Prostate gland (tissue), 2 donors: ENCODE results near the gene IRS2. TPM values are rescaled to one million over a fixed set of nuclear protein-coding genes. Genes with fewer than 3 reads are reported as not detected.

Experiments
- DNase-seq: peaks from one replicate; pipeline ENCODE4 v3.0.0-alpha.2; 2019; ENCODE audit warnings: low spot score
- H3K27ac ChIP-seq, 2 donors: fragments of 200-600 bp; sonication (generic); 2 replicates each; pipeline ENCODE4 v1.5.1; 2017 to 2019
- H3K27me3 ChIP-seq: fragments of 200-600 bp; sonication (generic); replicated peaks from 2 replicates; pipeline ENCODE4 v1.5.1; 2019; ENCODE audit not compliant: insufficient read depth
- H3K36me3 ChIP-seq, 2 donors: fragments of 200-600 bp; sonication (generic); 1 replicate in 1 of 2; 2 replicates in 1 of 2; pipeline versions ENCODE4 v1.5.1 to v1.8.1; 2017 to 2019
- H3K4me1 ChIP-seq: fragments of 200-600 bp; sonication (generic); replicated peaks from 2 replicates; pipeline ENCODE4 v1.5.1; 2019
- H3K4me3 ChIP-seq, 2 donors: fragments of 200-600 bp; sonication (generic); 2 replicates each; pipeline ENCODE4 v1.5.1; 2017 to 2019
- H3K9me3 ChIP-seq: fragments of 200-600 bp; sonication (generic); 2 replicates; pipeline ENCODE4 v1.5.1; 2017
- CTCF ChIP-seq, 4 experiments: fragments of 200-600 bp in 2 of 4; fragments of 450-650 bp in 2 of 4; sonication (generic) in 2 of 4; IDR thresholded peaks; 1 replicate in 3 of 4; 2 replicates in 1 of 4; pipeline ENCODE4 v1.5.1; 2016 to 2019; ENCODE audit warnings: antibody characterized with exemption in 4 of 4, mild to moderate bottlenecking in 2 of 4, moderate library complexity in 2 of 4
- POLR2A ChIP-seq: fragments of 450-650 bp; IDR thresholded peaks from one replicate; pipeline ENCODE4 v1.6.1; 2016; ENCODE audit warnings: antibody characterized with exemption, mild to moderate bottlenecking
- POLR2AphosphoS5 ChIP-seq: sonication (generic); formaldehyde crosslinking; IDR thresholded peaks from one replicate; pipeline ENCODE4 v1.6.1; 2017; ENCODE audit warnings: antibody characterized with exemption
- WGBS: methylation state at CpG from one replicate; pipeline ENCODE4 v1.1.5; 2018; 5-methylcytosine and 5-hydroxymethylcytosine counted together
- intact Hi-C: fragments of 100-400 bp; cut with DNase I; formaldehyde crosslinking; loops from one replicate; pipeline ENCODE4 v1.14.2; 2022
- total RNA-seq, 2 donors: library from RNA; depleted of rRNA; stranded (reverse); fragments of >200 nt; gene quantifications; one replicate each; pipeline ENCODE4 v1.1.0, GENCODE V29; 2016

Gene IRS2
- total RNA-seq, 2 donors from 2014 or later: 43.5 to 54.8 TPM

GRCh38 chr13:109725297-109725696 lies 61.1 kb downstream of the IRS2 start:
- Histone ChIP-seq H3K9me3 (no peaks in the 10 kb centered on the region), H3K27ac (no peak overlapping the region), H3K4me1 (no peaks in the 10 kb centered on the region), H3K27me3 (no peaks in the 10 kb centered on the region), H3K36me3 (no peaks in the 10 kb centered on the region), H3K4me3 (no peak overlapping the region)
- 68% methylated on average over 4 of the region's 4 CpGs for WGBS
- no peak for DNase-seq
- no peak for TF ChIP-seq CTCF (IDR thresholded peaks at IDR 0.05)
- TF ChIP-seq POLR2A: no peak
- TF ChIP-seq POLR2AphosphoS5: no peak
- intact Hi-C loops: no loop called here

- no peaks in the 10 kb centered on the region for H3K36me3 ChIP-seq
- no peaks in the 10 kb centered on the region for H3K4me1 ChIP-seq
- no peaks in the 10 kb centered on the region for H3K9me3 ChIP-seq
- no peaks in the 10 kb centered on the region for H3K27me3 ChIP-seq
- intact Hi-C loops: no loop called here
- no peak overlapping the region for H3K4me3 ChIP-seq
- WGBS: 89% methylated on average over 6 of the region's 6 CpGs
- no peak overlapping the region for H3K27ac ChIP-seq
- TF ChIP-seq POLR2AphosphoS5 (no peak), CTCF (IDR thresholded peaks at IDR 0.05) (no peak), POLR2A (no peak)
- no peak for DNase-seq
Measured at GRCh38 chr13:109724603-109725002, 61.8 kb downstream of the IRS2 start.

GRCh38 chr13:109723046-109723445 lies 63.3 kb downstream of the IRS2 start:
- no peak overlapping the region for H3K27ac ChIP-seq
- no peaks in the 10 kb centered on the region for H3K27me3 ChIP-seq
- no peak for DNase-seq
- no peaks in the 10 kb centered on the region for H3K36me3 ChIP-seq
- H3K4me3 ChIP-seq: no peak overlapping the region
- H3K9me3 ChIP-seq: no peaks in the 10 kb centered on the region
- TF ChIP-seq POLR2AphosphoS5 (no peak), POLR2A (no peak), CTCF (IDR thresholded peaks at IDR 0.05) (no peak)
- 88% methylated on average over 3 of the region's 3 CpGs for WGBS
- no peaks in the 10 kb centered on the region for H3K4me1 ChIP-seq
- intact Hi-C loops: no loop called here

- Histone ChIP-seq H3K9me3 (no peaks in the 10 kb centered on the region), H3K27me3 (no peaks in the 10 kb centered on the region), H3K27ac (no peak overlapping the region), H3K4me3 (no peak overlapping the region), H3K36me3 (no peaks in the 10 kb centered on the region), H3K4me1 (no peaks in the 10 kb centered on the region)
- no peak for DNase-seq
- 83% methylated on average over 6 of the region's 6 CpGs for WGBS
- intact Hi-C loops: no loop called here
- TF ChIP-seq POLR2AphosphoS5 (no peak), POLR2A (no peak), CTCF (IDR thresholded peaks at IDR 0.05) (no peak)
Measured at GRCh38 chr13:109722068-109722467, 64.3 kb downstream of the IRS2 start.

GRCh38 chr13:109720758-109721184 lies 65.6 kb downstream of the IRS2 start:
- 63% methylated on average over 5 of the region's 5 CpGs for WGBS
- TF ChIP-seq POLR2AphosphoS5: no peak
- TF ChIP-seq POLR2A: no peak
- no peak for TF ChIP-seq CTCF (IDR thresholded peaks at IDR 0.05)
- Histone ChIP-seq H3K9me3 (no peaks in the 10 kb centered on the region), H3K4me1 (no peaks in the 10 kb centered on the region), H3K36me3 (no peaks in the 10 kb centered on the region), H3K4me3 (no peak overlapping the region), H3K27ac (no peak overlapping the region), H3K27me3 (no peaks in the 10 kb centered on the region)
- intact Hi-C loops: no loop called here
- no peak for DNase-seq
